NB4 (cell line): Measurements from ENCODE around the gene BNC2.

Experiments
- DNase-seq: peaks from one replicate; pipeline ENCODE4 v3.0.0; 2010; ENCODE audit warnings: low read depth
- H3K4me3 ChIP-seq: one replicate; pipeline ENCODE4 v1.5.1; 2011; ENCODE audit warnings: mild to moderate bottlenecking, low read depth, low read length, moderate library complexity
- MAX ChIP-seq: IDR thresholded peaks from 2 replicates; pipeline ENCODE4 v1.6.1; 2011; ENCODE audit warnings: low read depth, low read length
- MYC ChIP-seq: IDR thresholded peaks from 2 replicates; pipeline ENCODE4 v1.6.1; 2011; ENCODE audit warnings: low read depth, low read length
- POLR2A ChIP-seq: IDR thresholded peaks from 2 replicates; pipeline ENCODE4 v1.6.1; 2011; ENCODE audit warnings: mild to moderate bottlenecking; ENCODE audit not compliant: insufficient read length; ENCODE audit errors: extremely low read depth
- TF ChIP-seq, protein P1 (sequence below): IDR thresholded peaks from one replicate; pipeline ENCODE4 v1.5.1; 2012; ENCODE audit warnings: low read depth, low read length

Gene BNC2

DNA sequence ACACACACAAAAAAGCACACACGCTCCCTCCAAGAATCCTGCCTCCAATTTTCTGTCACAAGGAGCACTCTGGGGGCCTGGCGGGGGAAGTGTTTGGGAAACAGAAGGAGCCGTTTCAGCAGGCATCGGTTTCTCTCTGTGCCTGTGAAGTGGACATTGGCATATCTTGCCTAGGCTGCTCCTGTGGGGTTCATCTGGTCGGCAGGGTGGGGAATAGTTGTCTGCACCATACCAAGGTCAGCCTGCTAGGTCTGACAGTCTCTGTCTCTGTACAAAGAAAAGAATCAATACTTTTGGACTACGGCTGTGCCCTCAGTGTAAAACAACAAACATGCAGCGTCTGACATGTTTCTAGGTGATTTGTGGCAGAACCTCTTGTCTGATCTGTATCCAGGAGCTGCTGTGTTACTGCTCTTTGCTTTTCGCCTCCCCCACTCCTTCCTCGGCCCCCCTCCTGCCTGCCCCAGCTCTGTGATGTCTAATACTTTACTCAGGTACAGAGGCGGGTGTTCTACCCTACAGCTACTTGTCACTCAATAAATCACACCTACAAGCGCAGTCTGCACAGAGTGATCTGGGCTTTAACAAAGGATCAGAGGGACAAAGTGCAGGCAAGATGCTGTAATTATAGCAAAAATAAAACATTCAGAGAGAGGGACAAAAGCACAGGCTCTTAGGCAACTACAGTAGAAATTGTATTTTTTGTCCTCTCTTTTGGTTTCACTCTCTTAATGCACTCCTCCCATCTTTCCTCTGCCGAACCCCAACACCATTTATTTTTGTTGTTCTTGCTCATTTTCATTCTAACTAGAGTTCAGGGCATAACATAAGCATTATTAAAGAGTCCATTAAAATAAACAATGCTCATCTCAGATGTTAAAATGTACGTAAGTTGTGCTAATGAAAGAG is 216.7 kb downstream of the BNC2 start:
- no peak overlapping the region for H3K4me3 ChIP-seq
- DNase-seq, result no peak
- TF ChIP-seq MYC, result no peak
- no peak for TF ChIP-seq POLR2A
- TF ChIP-seq, protein P1, sequence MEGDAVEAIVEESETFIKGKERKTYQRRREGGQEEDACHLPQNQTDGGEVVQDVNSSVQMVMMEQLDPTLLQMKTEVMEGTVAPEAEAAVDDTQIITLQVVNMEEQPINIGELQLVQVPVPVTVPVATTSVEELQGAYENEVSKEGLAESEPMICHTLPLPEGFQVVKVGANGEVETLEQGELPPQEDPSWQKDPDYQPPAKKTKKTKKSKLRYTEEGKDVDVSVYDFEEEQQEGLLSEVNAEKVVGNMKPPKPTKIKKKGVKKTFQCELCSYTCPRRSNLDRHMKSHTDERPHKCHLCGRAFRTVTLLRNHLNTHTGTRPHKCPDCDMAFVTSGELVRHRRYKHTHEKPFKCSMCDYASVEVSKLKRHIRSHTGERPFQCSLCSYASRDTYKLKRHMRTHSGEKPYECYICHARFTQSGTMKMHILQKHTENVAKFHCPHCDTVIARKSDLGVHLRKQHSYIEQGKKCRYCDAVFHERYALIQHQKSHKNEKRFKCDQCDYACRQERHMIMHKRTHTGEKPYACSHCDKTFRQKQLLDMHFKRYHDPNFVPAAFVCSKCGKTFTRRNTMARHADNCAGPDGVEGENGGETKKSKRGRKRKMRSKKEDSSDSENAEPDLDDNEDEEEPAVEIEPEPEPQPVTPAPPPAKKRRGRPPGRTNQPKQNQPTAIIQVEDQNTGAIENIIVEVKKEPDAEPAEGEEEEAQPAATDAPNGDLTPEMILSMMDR, result no peak
- no peak for TF ChIP-seq MAX

DNA sequence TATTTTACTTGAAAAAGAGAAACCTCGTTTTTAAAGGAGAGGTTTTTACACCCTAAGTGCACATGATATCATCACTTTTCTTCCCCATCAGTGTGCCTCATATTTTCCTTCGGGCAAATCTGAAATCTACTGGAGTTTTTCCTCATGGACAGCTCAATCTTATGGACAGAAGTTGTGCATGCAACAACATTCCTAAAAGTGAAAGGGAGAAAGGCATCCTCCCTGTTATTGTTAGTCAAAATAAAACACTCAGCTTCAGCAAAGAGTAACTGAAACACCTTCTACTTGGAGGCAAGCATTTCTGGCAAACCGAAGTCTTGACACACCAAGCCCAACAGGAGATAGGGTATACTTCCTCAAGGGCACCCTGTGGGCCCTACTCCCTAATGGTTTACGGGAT is 217.9 kb downstream of the BNC2 start:
- no peak overlapping the region for H3K4me3 ChIP-seq
- no peak for TF ChIP-seq POLR2A
- TF ChIP-seq, protein P1, result no peak
- TF ChIP-seq MYC, result no peak
- TF ChIP-seq MAX, result no peak

GRCh38 chr9:16651446-16651964 is 219.0 kb downstream of the BNC2 start:
- no peak for DNase-seq
- no peak overlapping the region for H3K4me3 ChIP-seq
- TF ChIP-seq, protein P1, result no peak
- TF ChIP-seq MAX (no peak), POLR2A (no peak), MYC (no peak)

More for the DNA sequence above, 217.9 kb downstream of the BNC2 start:
- no peak for DNase-seq

DNA sequence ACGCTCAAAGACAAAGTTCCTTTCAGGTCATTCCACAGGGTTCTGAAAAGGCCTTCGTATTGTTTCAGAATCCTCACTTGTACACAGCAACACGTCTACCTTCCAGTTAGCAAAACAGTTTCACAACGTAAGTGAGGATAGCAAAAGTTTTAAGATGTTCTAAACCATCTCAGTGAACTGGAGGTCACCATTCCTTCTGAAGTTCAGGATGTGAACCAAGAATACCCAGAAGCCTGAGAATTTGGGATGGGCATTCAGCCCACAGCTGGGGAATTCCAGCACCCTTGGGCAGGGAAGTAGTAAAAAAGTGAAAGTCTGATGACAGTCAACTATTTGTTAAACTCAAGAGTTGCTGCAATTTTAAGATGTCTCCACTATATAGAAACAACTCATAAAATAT is 224.5 kb downstream of the BNC2 start:
- H3K4me3 ChIP-seq, result no peak overlapping the region
- TF ChIP-seq, protein P1, result no peak
- TF ChIP-seq MAX, result no peak
- no peak for TF ChIP-seq POLR2A
- TF ChIP-seq MYC, result no peak
- DNase-seq, result no peak

DNA sequence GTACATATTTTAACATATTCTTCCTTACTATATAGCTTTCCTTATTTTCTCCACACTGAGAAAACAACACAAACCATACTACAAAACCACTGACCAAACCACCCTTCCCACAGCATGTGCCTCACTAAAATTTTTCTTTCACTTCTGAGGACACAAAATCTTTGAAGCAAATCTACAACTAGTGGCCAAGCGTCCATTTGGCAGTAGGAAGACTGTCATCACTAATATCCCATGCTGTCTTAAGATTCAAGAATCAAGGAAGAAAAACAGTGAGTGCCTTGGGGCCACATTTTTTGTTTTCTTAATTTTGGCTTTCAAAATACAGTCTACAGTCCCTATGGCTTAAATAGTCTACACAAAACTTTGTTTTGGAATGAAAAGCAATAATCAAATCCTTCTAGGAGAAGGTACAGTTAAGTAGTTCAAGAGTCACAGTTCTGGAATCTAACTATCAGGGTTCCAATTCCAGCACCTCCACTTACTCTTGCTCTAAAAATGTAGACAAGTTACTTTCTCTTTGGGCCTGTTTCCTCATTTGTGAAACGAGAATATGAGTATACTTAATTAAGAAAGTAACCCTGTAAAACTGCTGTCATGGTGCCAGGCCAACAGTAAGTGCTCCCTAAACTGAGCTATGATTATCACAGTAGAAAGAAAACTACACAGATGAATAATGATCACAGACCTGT is 227.9 kb downstream of the BNC2 start:
- DNase-seq, result no peak
- TF ChIP-seq POLR2A (no peak), MAX (no peak), MYC (no peak)
- TF ChIP-seq, protein P1, result no peak
- H3K4me3 ChIP-seq, result no peak overlapping the region
